Measurements from ENCODE around the gene PRTG.

Gene PRTG

GRCh38 chr15:55564347-55565145 is 178.4 kb downstream of the PRTG start:
- no peak overlapping the region for H3K27ac ChIP-seq (ENCODE audit: low read depth, low read length)
- H3K4me1 ChIP-seq (ENCODE audit: control insufficient read depth, insufficient read depth, low read length): no peaks in the 10 kb centered on the region
- H3K36me3 ChIP-seq (ENCODE audit: control insufficient read depth, insufficient read depth, low read length): no peaks in the 10 kb centered on the region
- no peak overlapping the region for H3K4me3 ChIP-seq (ENCODE audit: low read depth, low read length)
- H3K9me3 ChIP-seq (ENCODE audit: control insufficient read depth, insufficient read depth, low read length): no peaks in the 10 kb centered on the region
- no peaks in the 10 kb centered on the region for H3K27me3 ChIP-seq (ENCODE audit: control insufficient read depth, insufficient read depth, low read length)
- no peak overlapping the region for H3K9ac ChIP-seq (ENCODE audit: low read depth, low read length)

- Histone ChIP-seq H3K4me1 (ENCODE audit: control insufficient read depth, insufficient read depth, low read length) (no peaks in the 10 kb centered on the region), H3K36me3 (ENCODE audit: control insufficient read depth, insufficient read depth, low read length) (no peaks in the 10 kb centered on the region), H3K4me3 (ENCODE audit: low read depth, low read length) (no peak overlapping the region), H3K27ac (ENCODE audit: low read depth, low read length) (no peak overlapping the region), H3K9ac (ENCODE audit: low read depth, low read length) (no peak overlapping the region), H3K27me3 (ENCODE audit: control insufficient read depth, insufficient read depth, low read length) (no peaks in the 10 kb centered on the region), H3K9me3 (ENCODE audit: control insufficient read depth, insufficient read depth, low read length) (no peaks in the 10 kb centered on the region)
These were observed 180.4 kb downstream of the PRTG start for GRCh38 chr15:55562601-55563000.
